Stomach (tissue), 4 donors: ENCODE measurements around the gene GYG2.

Experiments used
- EP300 ChIP-seq: sonication (generic); formaldehyde crosslinking; IDR thresholded peaks from one replicate; pipeline ENCODE4 v1.6.1; 2017; ENCODE audit warnings: antibody characterized with exemption
- POLR2A ChIP-seq, 4 donors: fragments of 450-650 bp; IDR thresholded peaks; one replicate each; pipeline ENCODE4 v1.6.1; 2016; ENCODE audit warnings: antibody characterized with exemption in 4 of 4, control low read depth in 2 of 4, mild to moderate bottlenecking in 1 of 4, moderate library complexity in 1 of 4
- POLR2AphosphoS5 ChIP-seq, 3 donors: sonication (generic); formaldehyde crosslinking; IDR thresholded peaks; one replicate each; pipeline ENCODE4 v1.6.1; 2016; ENCODE audit warnings: antibody characterized with exemption in 3 of 3
- TF ChIP-seq, protein P1 (sequence below), 7 experiments: fragments of 450-650 bp in 4 of 7; fragments of 200-600 bp in 3 of 7; sonication (generic) in 3 of 7; IDR thresholded peaks; one replicate each; pipeline ENCODE4 v1.5.1; 2016 to 2019; ENCODE audit warnings: antibody characterized with exemption in 7 of 7, control low read depth in 2 of 7, mild to moderate bottlenecking in 1 of 7

DNA sequence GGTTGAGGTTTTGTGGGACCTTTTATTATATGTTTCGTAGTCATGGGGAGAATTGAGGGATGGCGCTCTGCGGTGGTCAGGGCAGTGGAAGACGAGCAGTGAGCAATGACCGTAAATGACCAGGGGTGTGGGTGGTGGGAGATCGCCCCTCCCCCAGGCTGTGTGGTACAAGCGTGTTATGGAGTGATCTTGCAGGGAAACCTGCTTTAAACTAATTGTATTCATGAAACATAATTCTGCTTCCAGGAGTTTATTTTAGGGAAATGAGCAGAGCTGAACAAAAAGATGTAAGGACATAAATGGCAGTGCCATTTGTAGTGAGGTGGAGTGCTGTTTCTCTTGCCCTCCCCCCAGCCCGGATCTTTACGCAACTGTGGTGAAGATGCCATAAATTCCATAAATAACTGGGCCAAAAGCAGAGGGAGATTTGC lies 20.2 kb downstream of the GYG2 start:
- TF ChIP-seq, protein P1, sequence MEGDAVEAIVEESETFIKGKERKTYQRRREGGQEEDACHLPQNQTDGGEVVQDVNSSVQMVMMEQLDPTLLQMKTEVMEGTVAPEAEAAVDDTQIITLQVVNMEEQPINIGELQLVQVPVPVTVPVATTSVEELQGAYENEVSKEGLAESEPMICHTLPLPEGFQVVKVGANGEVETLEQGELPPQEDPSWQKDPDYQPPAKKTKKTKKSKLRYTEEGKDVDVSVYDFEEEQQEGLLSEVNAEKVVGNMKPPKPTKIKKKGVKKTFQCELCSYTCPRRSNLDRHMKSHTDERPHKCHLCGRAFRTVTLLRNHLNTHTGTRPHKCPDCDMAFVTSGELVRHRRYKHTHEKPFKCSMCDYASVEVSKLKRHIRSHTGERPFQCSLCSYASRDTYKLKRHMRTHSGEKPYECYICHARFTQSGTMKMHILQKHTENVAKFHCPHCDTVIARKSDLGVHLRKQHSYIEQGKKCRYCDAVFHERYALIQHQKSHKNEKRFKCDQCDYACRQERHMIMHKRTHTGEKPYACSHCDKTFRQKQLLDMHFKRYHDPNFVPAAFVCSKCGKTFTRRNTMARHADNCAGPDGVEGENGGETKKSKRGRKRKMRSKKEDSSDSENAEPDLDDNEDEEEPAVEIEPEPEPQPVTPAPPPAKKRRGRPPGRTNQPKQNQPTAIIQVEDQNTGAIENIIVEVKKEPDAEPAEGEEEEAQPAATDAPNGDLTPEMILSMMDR (IDR thresholded peaks at IDR 0.05) = no peak
- TF ChIP-seq POLR2A (IDR thresholded peaks at IDR 0.05) (no peak), POLR2AphosphoS5 (IDR thresholded peaks at IDR 0.05) (no peak), EP300 (no peak)
